Trophoblast cell (in vitro differentiated cells and primary cell): ENCODE measurements around the gene GYS1.
"Not testable (repeated sequence)": the region's sequence is repeated elsewhere in the genome, so short reads cannot be mapped to it uniquely, and the experiment has no call there.

Experiments
- DNase-seq, 2 donors: peaks; one replicate each; pipeline ENCODE4 v3.0.0-alpha.2; 2016
- H2AFZ ChIP-seq: 2 replicates; pipeline ENCODE4 v1.6.1; 2013; ENCODE audit warnings: low read length, moderate library complexity, mild to moderate bottlenecking; ENCODE audit not compliant: insufficient read depth, poor library complexity
- H2AK5ac ChIP-seq: 2 replicates; pipeline ENCODE4 v1.6.1; 2013; ENCODE audit warnings: mild to moderate bottlenecking, low read length
- H2BK120ac ChIP-seq: 2 replicates; pipeline ENCODE4 v1.6.1; 2013; ENCODE audit warnings: low read length, mild to moderate bottlenecking, moderate library complexity; ENCODE audit not compliant: insufficient read depth, poor library complexity
- H2BK12ac ChIP-seq: 2 replicates; pipeline ENCODE4 v1.6.1; 2013; ENCODE audit warnings: mild to moderate bottlenecking, low read length, moderate library complexity
- H2BK5ac ChIP-seq: 2 replicates; pipeline ENCODE4 v1.6.1; 2013; ENCODE audit warnings: low read length, low read depth, moderate library complexity, mild to moderate bottlenecking; ENCODE audit not compliant: poor library complexity
- H3K14ac ChIP-seq: 2 replicates; pipeline ENCODE4 v1.6.1; 2013; ENCODE audit warnings: mild to moderate bottlenecking, low read length
- H3K18ac ChIP-seq: 2 replicates; pipeline ENCODE4 v1.6.1; 2013; ENCODE audit warnings: mild to moderate bottlenecking, low read length
- H3K23ac ChIP-seq: 2 replicates; pipeline ENCODE4 v1.6.1; 2013; ENCODE audit warnings: low read length
- H3K27ac ChIP-seq: 2 replicates; pipeline ENCODE4 v1.5.1; 2013; ENCODE audit warnings: low read depth, mild to moderate bottlenecking, inconsistent platforms, low read length, moderate library complexity
- H3K27me3 ChIP-seq: 2 replicates; pipeline ENCODE4 v1.6.1; 2013; ENCODE audit warnings: inconsistent platforms, mild to moderate bottlenecking, low read length, moderate library complexity; ENCODE audit not compliant: insufficient read depth
- H3K36me3 ChIP-seq, 2 experiments: 1 replicate in 1 of 2; 2 replicates in 1 of 2; pipeline ENCODE4 v1.6.1; 2013; ENCODE audit warnings: low read length in 2 of 2, mild to moderate bottlenecking in 2 of 2, moderate library complexity in 1 of 2; ENCODE audit not compliant: insufficient read depth in 2 of 2, control insufficient read depth in 1 of 2
- H3K4ac ChIP-seq: 2 replicates; pipeline ENCODE4 v1.6.1; 2013; ENCODE audit warnings: low read depth, mild to moderate bottlenecking, low read length, moderate library complexity
- H3K4me1 ChIP-seq, 2 experiments: 1 replicate in 1 of 2; 2 replicates in 1 of 2; pipeline ENCODE4 v1.6.1; 2013; ENCODE audit warnings: low read length in 2 of 2, mild to moderate bottlenecking in 2 of 2, moderate library complexity in 1 of 2; ENCODE audit not compliant: insufficient read depth in 2 of 2, control insufficient read depth in 1 of 2
- H3K4me2 ChIP-seq: 2 replicates; pipeline ENCODE4 v1.6.1; 2013; ENCODE audit warnings: inconsistent platforms, mild to moderate bottlenecking, low read length, moderate library complexity
- H3K4me3 ChIP-seq: 2 replicates; pipeline ENCODE4 v1.5.1; 2013; ENCODE audit warnings: mild to moderate bottlenecking, low read depth, low read length, inconsistent platforms
- H3K79me1 ChIP-seq: one replicate; pipeline ENCODE4 v1.6.1; 2013; ENCODE audit warnings: low read length
- H3K79me2 ChIP-seq: 2 replicates; pipeline ENCODE4 v1.6.1; 2013; ENCODE audit warnings: low read length, mild to moderate bottlenecking; ENCODE audit not compliant: control insufficient read depth, insufficient read depth, poor library complexity
- H3K9ac ChIP-seq: 2 replicates; pipeline ENCODE4 v1.6.1; 2013; ENCODE audit warnings: mild to moderate bottlenecking, low read length
- H3K9me3 ChIP-seq: 2 replicates; pipeline ENCODE4 v1.6.1; 2013; ENCODE audit warnings: low read depth, mild to moderate bottlenecking, control low read depth, inconsistent platforms, low read length; ENCODE audit not compliant: insufficient read depth
- H4K12ac ChIP-seq: 2 replicates; pipeline ENCODE4 v1.6.1; 2013; ENCODE audit warnings: low read depth, mild to moderate bottlenecking, low read length, moderate library complexity
- H4K8ac ChIP-seq: 2 replicates; pipeline ENCODE4 v1.6.1; 2013; ENCODE audit warnings: low read depth, mild to moderate bottlenecking, low read length, moderate library complexity
- H4K91ac ChIP-seq: one replicate; pipeline ENCODE4 v1.6.1; 2013; ENCODE audit warnings: low read depth, mild to moderate bottlenecking, low read length, moderate library complexity
- WGBS: extraction: QIAGEN DNeasy Blood & Tissue Kit; methylation state at CpG from one replicate; pipeline ENCODE4 v1.1.7; 2013; ENCODE audit warnings: missing lambda C conversion rate; ENCODE audit not compliant: insufficient read length, insufficient coverage; ENCODE audit errors: extremely low coverage; 5-methylcytosine and 5-hydroxymethylcytosine counted together

The GYS1 gene

DNA sequence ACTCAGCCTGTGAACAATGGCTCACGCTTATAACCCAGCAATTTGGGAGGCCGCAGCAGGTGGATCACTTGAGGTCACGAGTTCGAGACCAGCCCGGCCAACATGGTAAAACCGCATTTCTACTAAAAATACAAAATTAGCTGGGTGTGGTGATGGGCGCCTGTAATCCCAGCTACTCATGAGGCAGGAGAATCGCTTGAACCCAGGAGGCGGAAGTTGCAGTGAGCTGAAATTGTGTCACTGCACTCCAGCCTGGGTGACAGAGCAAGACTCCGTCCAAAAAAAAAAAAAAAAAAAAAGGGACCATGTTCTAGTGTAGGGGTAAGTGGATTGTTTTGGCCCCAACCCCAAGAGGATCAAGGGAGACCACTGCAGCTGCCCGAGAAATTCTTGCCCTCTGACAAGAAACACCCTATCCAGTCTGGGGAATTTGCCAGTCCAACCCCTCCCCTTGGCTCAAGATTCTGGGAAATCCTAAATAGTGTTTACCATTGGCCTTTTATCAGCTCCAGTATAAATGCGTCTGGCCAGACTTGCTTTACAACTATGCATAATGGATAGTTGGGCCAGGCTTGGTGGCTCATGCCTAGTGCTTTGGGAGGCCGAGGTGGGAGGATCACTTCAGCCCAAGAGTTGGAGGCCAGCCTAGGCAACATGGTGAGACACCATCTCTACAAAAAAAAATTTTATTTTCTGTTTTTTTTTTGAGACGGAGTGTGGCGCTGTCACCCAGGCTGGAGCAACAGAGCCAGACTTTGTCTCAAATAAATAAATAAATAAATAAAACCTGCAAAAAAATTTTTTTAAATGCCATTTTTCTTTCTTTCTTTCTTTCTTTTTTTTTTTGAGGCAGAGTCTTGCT lies 64.7 kb downstream of the GYS1 start:
- Histone ChIP-seq H3K27me3 (no peaks in the 10 kb centered on the region), H3K4me3 (no peak overlapping the region), H3K27ac (no peak overlapping the region), H3K9me3 (no peaks in the 10 kb centered on the region), H3K79me2 (no peaks in the 10 kb centered on the region), H2AFZ (no peak overlapping the region), H3K4ac (no peak overlapping the region), H3K79me1 (no peaks in the 10 kb centered on the region), H3K18ac (no peak overlapping the region), H2BK120ac (no peak overlapping the region), H4K8ac (no peak overlapping the region), H3K36me3 (no peaks in the 10 kb centered on the region), H4K12ac (no peak overlapping the region), H4K91ac (no peak overlapping the region), H3K14ac (no peak overlapping the region), H3K4me1 (no peaks in the 10 kb centered on the region), H2BK5ac (no peak overlapping the region), H3K9ac (no peak overlapping the region), H3K4me2 (no peak overlapping the region), H3K23ac (no peak overlapping the region), H2BK12ac (no peak overlapping the region), H2AK5ac (no peak overlapping the region)
- peak in 1 of 2 donors; percentile 51 for DNase-seq
- WGBS, result no CpG with 5 or more reads among the region's 15 CpGs

DNA sequence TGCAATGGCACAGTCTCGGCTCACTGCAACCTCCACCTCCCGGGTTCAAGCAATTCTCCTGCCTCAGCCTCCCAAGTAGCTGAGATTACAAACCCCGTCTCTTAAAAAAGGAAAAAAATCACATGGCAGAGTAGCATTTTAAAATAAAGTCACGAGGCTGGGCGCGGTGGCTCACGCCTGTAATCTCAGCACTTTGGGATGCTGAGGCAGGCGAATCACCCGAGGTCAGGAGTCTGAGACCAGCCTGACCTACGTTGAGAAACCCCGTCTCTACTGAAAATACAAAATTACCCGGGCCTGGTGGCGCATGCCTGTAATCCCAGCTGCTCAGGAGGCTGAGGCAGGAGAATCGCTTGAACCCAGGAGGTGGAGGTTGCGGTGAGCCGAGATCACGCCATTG lies 65.4 kb downstream of the GYS1 start:
- H3K23ac ChIP-seq, H3K4ac ChIP-seq, H3K4me1 ChIP-seq, H3K4me2 ChIP-seq, H3K36me3 ChIP-seq, H3K79me1 ChIP-seq, H3K27me3 ChIP-seq, H2AK5ac ChIP-seq, H2BK5ac ChIP-seq, H3K4me3 ChIP-seq, H3K9ac ChIP-seq, H2BK120ac ChIP-seq, H4K91ac ChIP-seq, H3K18ac ChIP-seq, H2AFZ ChIP-seq, H2BK12ac ChIP-seq, H4K8ac ChIP-seq, H3K9me3 ChIP-seq, H3K14ac ChIP-seq, H4K12ac ChIP-seq, H3K27ac ChIP-seq, H3K79me2 ChIP-seq: not testable (repeated sequence)
- peak in 1 of 2 donors; percentile 15 for DNase-seq
- no CpG with 5 or more reads among the region's 17 CpGs for WGBS

DNA sequence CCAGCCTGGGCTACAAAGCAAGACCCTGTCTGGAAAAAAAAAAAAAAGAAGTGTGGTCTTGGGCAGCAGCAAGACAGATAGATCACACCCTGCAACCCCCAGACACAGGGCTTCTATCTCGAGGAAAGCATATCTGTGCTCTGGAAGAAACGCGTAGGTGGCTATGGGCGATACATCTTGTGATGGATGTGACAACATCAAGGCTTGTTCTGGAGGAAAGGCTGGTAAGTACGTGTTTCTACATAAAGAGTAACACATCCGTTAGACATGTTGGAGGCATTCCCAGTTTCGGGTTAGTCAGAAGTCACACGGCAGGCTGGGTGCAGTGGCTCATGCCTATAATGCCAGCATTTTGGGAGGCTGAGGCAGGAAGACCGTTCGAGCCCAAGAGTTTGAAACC lies 66.2 kb downstream of the GYS1 start:
- Histone ChIP-seq H3K18ac (no peak overlapping the region), H3K79me2 (no peaks in the 10 kb centered on the region), H3K23ac (no peak overlapping the region), H4K12ac (no peak overlapping the region), H3K4me1 (no peaks in the 10 kb centered on the region), H4K8ac (no peak overlapping the region), H2BK5ac (no peak overlapping the region), H3K14ac (no peak overlapping the region), H2AK5ac (no peak overlapping the region), H3K9me3 (no peaks in the 10 kb centered on the region), H3K4me3 (no peak overlapping the region), H2BK120ac (no peak overlapping the region), H3K27ac (no peak overlapping the region), H3K4me2 (no peak overlapping the region), H3K36me3 (peaks cover 10 to 13% of the 10 kb centered on the region in 2 experiments), H4K91ac (no peak overlapping the region), H3K9ac (no peak overlapping the region), H3K27me3 (no peaks in the 10 kb centered on the region), H3K79me1 (no peaks in the 10 kb centered on the region), H2AFZ (no peak overlapping the region), H2BK12ac (no peak overlapping the region), H3K4ac (no peak overlapping the region)
- peak in 1 of 2 donors; percentile 65 for DNase-seq
- WGBS, result no CpG with 5 or more reads among the region's 10 CpGs

DNA sequence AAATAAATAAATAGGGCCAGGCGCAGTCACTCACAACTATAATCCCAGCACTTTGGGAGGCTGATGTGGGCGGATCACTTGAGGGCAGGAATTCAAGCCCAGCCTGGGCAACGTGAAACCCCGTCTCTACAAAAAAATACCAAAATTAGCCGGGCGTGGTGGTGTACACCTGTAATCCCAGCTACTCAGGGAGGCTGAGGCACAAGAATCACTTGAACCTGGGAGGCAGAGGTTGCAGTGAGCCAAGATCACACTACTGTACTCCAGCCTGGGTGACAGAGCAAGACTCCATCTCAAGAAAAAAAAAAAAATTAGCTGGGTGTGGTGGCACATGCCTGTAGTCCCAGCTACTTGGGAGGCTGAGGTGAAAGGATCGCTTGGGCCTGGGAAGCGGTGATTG lies 67.2 kb downstream of the GYS1 start:
- not testable (repeated sequence) for H3K4me2 ChIP-seq, H2BK5ac ChIP-seq, H3K9me3 ChIP-seq, H2AFZ ChIP-seq, H2BK120ac ChIP-seq, H2AK5ac ChIP-seq, H3K4me3 ChIP-seq, H4K91ac ChIP-seq, H3K79me1 ChIP-seq, H3K9ac ChIP-seq, H3K4me1 ChIP-seq, H3K27ac ChIP-seq, H4K8ac ChIP-seq, H4K12ac ChIP-seq, H3K18ac ChIP-seq, H3K4ac ChIP-seq, H2BK12ac ChIP-seq, H3K14ac ChIP-seq, H3K27me3 ChIP-seq, H3K79me2 ChIP-seq, DNase-seq, H3K23ac ChIP-seq
- no CpG with 5 or more reads among the region's 8 CpGs for WGBS
- peaks cover 20 to 22% of the 10 kb centered on the region in 2 experiments for H3K36me3 ChIP-seq
